Endothelial cell of umbilical vein (primary cell): ENCODE results near the gene KLF15. TPM values are rescaled to one million over a fixed set of nuclear protein-coding genes. Genes with fewer than 3 reads are reported as not detected.

Experiments used
- BruUV-seq: library from RNA; stranded (reverse); fragments of 400-500 nt; replicated peaks from 2 replicates; lab custom pipeline; 2021; lab: Mats Ljungman, UMichigan
- CTCF ChIA-PET: fragments of 300-600, 350-600 bp; sonication (Branson Sonifier 250); formaldehyde crosslinking; loops from one replicate; lab custom pipeline; 2021; ENCODE audit warnings: antibody characterized with exemption, inconsistent platforms; lab: Charles Lee
- POLR2A ChIA-PET: fragments of 300-600, 350-600 bp; sonication (Branson Sonifier 250); formaldehyde crosslinking; loops from one replicate; lab custom pipeline; 2021; ENCODE audit warnings: antibody characterized with exemption, inconsistent platforms; lab: Charles Lee
- DNase-seq: peaks from one replicate; pipeline ENCODE4 v3.0.0-alpha.2; 2011; ENCODE audit warnings: low read depth, low spot score
- FAIRE-seq: peaks from 2 replicates; lab custom pipeline; 2011; peaks lifted over from hg19 to GRCh38; lab: Jason Lieb, UNC
- H2AFZ ChIP-seq: 2 replicates; pipeline ENCODE4 v1.6.0; 2012; ENCODE audit warnings: low read depth, low read length, control low read depth, inconsistent platforms
- H3K27ac ChIP-seq: 2 replicates; pipeline ENCODE4 v1.5.1; 2011; ENCODE audit warnings: low read depth, mild to moderate bottlenecking, control low read depth, low read length, moderate library complexity; ENCODE audit not compliant: insufficient read depth
- H3K27me3 ChIP-seq, 2 experiments: 2 replicates each; pipeline versions ENCODE4 v1.6.0 to v1.6.1; 2011; ENCODE audit warnings: low read length in 2 of 2, mixed read lengths in 1 of 2; ENCODE audit not compliant: control insufficient read depth in 2 of 2, insufficient read depth in 2 of 2
- H3K36me3 ChIP-seq, 2 experiments: 2 replicates in 1 of 2; 3 replicates in 1 of 2; pipeline ENCODE4 v1.5.1; 2011; ENCODE audit warnings: low read length in 2 of 2, mild to moderate bottlenecking in 1 of 2, moderate library complexity in 1 of 2; ENCODE audit not compliant: control insufficient read depth in 2 of 2, insufficient read depth in 2 of 2; ENCODE audit errors: extremely low read depth in 1 of 2
- H3K4me1 ChIP-seq: 3 replicates; pipeline ENCODE4 v1.5.1; 2011; ENCODE audit warnings: mild to moderate bottlenecking, low read length; ENCODE audit not compliant: control insufficient read depth, insufficient read depth; ENCODE audit errors: extremely low read depth
- H3K4me2 ChIP-seq: 2 replicates; pipeline ENCODE4 v1.6.1; 2011; ENCODE audit warnings: low read length, control low read depth, mixed read lengths; ENCODE audit not compliant: insufficient read depth
- H3K4me3 ChIP-seq, 3 experiments: fragments of 200-600 bp in 1 of 3; sonication (generic), shearing (Covaris generic) in 1 of 3; replicated peaks in 1 of 3; 2 replicates each; pipeline ENCODE4 v1.5.1; 2011 to 2016; ENCODE audit warnings: control low read depth in 3 of 3, low read length in 3 of 3, mild to moderate bottlenecking in 2 of 3, inconsistent platforms in 1 of 3, low read depth in 1 of 3, moderate library complexity in 1 of 3; ENCODE audit not compliant: insufficient read depth in 1 of 3
- H3K79me2 ChIP-seq: 2 replicates; pipeline ENCODE4 v1.6.0; 2012; ENCODE audit warnings: low read length, inconsistent platforms; ENCODE audit not compliant: control insufficient read depth, insufficient read depth
- H3K9ac ChIP-seq: replicated peaks from 2 replicates; pipeline ENCODE3; 2011; ENCODE audit warnings: low read length, control low read depth; ENCODE audit not compliant: insufficient read depth; ENCODE audit errors: extremely low read depth
- H3K9me1 ChIP-seq: replicated peaks from 3 replicates; pipeline ENCODE4 v1.6.0; 2011; ENCODE audit warnings: mild to moderate bottlenecking, low read length; ENCODE audit not compliant: control insufficient read depth, insufficient read depth; ENCODE audit errors: extremely low read depth
- H3K9me3 ChIP-seq: replicated peaks from 2 replicates; pipeline ENCODE4 v1.5.1; 2012; ENCODE audit warnings: low read length, inconsistent platforms; ENCODE audit not compliant: control insufficient read depth, insufficient read depth
- H4K20me1 ChIP-seq: replicated peaks from 2 replicates; pipeline ENCODE3; 2011; ENCODE audit warnings: mild to moderate bottlenecking, low read length; ENCODE audit not compliant: control insufficient read depth, insufficient read depth; ENCODE audit errors: extremely low read depth
- GATA2 ChIP-seq: IDR thresholded peaks from 2 replicates; pipeline ENCODE4 v1.7.0; 2011; ENCODE audit warnings: low read depth, mild to moderate bottlenecking, moderate library complexity, mixed read lengths, low read length; ENCODE audit not compliant: insufficient read length, insufficient read depth
- JUN ChIP-seq: IDR thresholded peaks from 2 replicates; pipeline ENCODE4 v1.6.1; 2011; ENCODE audit warnings: borderline replicate concordance, low read depth; ENCODE audit not compliant: insufficient read length, insufficient read depth
- dilution Hi-C: fragments of 300-500 bp; cut with MboI; formaldehyde crosslinking; loops from one replicate; pipeline ENCODE4 v1.15.0; 2019; ENCODE audit warnings: low sequenced_read_pairs; ENCODE audit not compliant: extremely low pct_ligation_motif_present
- intact Hi-C: fragments of 100-400 bp; cut with micrococcal nuclease; formaldehyde crosslinking; loops from one replicate; pipeline ENCODE4 v1.10.0; 2022
- polyA plus RNA-seq, 4 experiments: library from polyadenylated mRNA; depleted of rRNA in 3 of 4; stranded (reverse) in 3 of 4; unstranded in 1 of 4; fragments of >200 nt; gene quantifications; 2 replicates each; pipeline versions ENCODE4 v1.2.1 to v1.2.3, GENCODE V29; 2011 to 2012; ENCODE audit warnings: missing spikeins in 1 of 4
- total RNA-seq: library from RNA; stranded (reverse); gene quantifications from 2 replicates; pipeline ENCODE4 v1.2.3, GENCODE V29; 2021
- TF ChIP-seq, protein P1 (sequence below), 2 donors: IDR thresholded peaks; 1 replicate in 1 of 2; 2 replicates in 1 of 2; pipeline ENCODE4 v1.5.1; 2011; ENCODE audit warnings: low read length in 2 of 2, mild to moderate bottlenecking in 2 of 2, moderate library complexity in 2 of 2, control low read depth in 1 of 2, inconsistent platforms in 1 of 2, low read depth in 1 of 2; ENCODE audit not compliant: insufficient read depth in 1 of 2; ENCODE audit errors: extremely low read depth in 1 of 2

KLF15 gene
- total and polyA plus RNA-seq, 2 donors (not counting 3 experiments of a cell fraction or from before 2014, with no cell fraction given): 2.2 to 3.0 TPM

DNA sequence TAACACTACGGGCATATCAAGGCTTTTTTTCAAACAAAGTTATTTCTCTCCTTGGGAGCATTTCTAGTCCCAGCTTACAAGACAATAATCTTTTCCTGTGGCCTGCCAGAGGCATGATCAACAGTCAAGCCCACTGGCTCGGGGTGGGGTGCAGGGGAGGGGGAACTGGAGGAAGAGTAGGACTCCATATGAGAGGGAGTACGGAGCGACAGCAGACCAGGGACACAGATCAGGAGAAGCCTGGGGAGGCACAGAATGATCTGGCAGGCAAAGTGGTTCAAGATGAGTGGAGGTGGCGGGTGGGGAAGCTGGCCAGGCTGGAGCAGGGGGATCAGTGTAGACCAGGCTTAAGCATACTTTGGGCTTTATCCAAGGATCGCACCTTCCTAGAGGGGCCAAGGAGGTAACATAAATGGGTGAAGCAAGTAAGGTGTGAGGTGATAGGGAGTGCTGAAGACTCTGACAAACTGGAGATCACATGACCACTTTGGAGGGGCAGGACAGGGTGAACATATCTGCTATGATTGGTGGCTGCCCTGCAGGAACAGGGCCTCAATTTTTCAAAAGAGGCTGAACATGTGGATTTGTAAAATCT is 37.4 kb downstream of the KLF15 start:
- no peaks in the 10 kb centered on the region for H3K36me3 ChIP-seq
- no peaks in the 10 kb centered on the region for H3K9me3 ChIP-seq
- TF ChIP-seq JUN (no peak), GATA2 (no peak)
- TF ChIP-seq, protein P1, sequence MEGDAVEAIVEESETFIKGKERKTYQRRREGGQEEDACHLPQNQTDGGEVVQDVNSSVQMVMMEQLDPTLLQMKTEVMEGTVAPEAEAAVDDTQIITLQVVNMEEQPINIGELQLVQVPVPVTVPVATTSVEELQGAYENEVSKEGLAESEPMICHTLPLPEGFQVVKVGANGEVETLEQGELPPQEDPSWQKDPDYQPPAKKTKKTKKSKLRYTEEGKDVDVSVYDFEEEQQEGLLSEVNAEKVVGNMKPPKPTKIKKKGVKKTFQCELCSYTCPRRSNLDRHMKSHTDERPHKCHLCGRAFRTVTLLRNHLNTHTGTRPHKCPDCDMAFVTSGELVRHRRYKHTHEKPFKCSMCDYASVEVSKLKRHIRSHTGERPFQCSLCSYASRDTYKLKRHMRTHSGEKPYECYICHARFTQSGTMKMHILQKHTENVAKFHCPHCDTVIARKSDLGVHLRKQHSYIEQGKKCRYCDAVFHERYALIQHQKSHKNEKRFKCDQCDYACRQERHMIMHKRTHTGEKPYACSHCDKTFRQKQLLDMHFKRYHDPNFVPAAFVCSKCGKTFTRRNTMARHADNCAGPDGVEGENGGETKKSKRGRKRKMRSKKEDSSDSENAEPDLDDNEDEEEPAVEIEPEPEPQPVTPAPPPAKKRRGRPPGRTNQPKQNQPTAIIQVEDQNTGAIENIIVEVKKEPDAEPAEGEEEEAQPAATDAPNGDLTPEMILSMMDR (IDR thresholded peaks at IDR 0.05; ENCODE audit: extremely low read depth in 1 of 2, insufficient read depth in 1 of 2, low read depth in 1 of 2, low read length in 2 of 2): no peak
- no TSS peak for BruUV-seq
- no peaks in the 10 kb centered on the region for H3K9me1 ChIP-seq
- H3K27me3 ChIP-seq: no peaks in the 10 kb centered on the region
- DNase-seq (no peak), FAIRE-seq (no peak)
- no peak overlapping the region for H3K4me2 ChIP-seq
- H4K20me1 ChIP-seq: no peaks in the 10 kb centered on the region
- no peak overlapping the region for H3K4me3 ChIP-seq
- dilution Hi-C loops (no loop called here), intact Hi-C loops (no loop called here)
- H2AFZ ChIP-seq: no peak overlapping the region
- H3K4me1 ChIP-seq: no peaks in the 10 kb centered on the region
- POLR2A ChIA-PET: no interaction called here
- no peaks in the 10 kb centered on the region for H3K79me2 ChIP-seq
- H3K27ac ChIP-seq: no peak overlapping the region
- H3K9ac ChIP-seq: no peak overlapping the region
- CTCF ChIA-PET: no interaction called here
